GM21423 (cell line): ENCODE measurements around the gene NCKAP5.

Source experiments
- ATAC-seq: cut with Tn5 transposase; IDR thresholded peaks from one replicate; pipeline ENCODE4 v1.9.1; 2021; ENCODE audit warnings: mild to moderate bottlenecking, moderate library complexity; ENCODE audit not compliant: unreplicated experiment

The NCKAP5 gene

GRCh38 chr2:132633635-132634034 lies 934.6 kb downstream of the NCKAP5 start:
- ATAC-seq: no peak

- no peak for ATAC-seq
These were observed 936.1 kb downstream of the NCKAP5 start for GRCh38 chr2:132632000-132632649.

- ATAC-seq: no peak
These were observed 940.7 kb downstream of the NCKAP5 start for GRCh38 chr2:132627536-132627935.

DNA sequence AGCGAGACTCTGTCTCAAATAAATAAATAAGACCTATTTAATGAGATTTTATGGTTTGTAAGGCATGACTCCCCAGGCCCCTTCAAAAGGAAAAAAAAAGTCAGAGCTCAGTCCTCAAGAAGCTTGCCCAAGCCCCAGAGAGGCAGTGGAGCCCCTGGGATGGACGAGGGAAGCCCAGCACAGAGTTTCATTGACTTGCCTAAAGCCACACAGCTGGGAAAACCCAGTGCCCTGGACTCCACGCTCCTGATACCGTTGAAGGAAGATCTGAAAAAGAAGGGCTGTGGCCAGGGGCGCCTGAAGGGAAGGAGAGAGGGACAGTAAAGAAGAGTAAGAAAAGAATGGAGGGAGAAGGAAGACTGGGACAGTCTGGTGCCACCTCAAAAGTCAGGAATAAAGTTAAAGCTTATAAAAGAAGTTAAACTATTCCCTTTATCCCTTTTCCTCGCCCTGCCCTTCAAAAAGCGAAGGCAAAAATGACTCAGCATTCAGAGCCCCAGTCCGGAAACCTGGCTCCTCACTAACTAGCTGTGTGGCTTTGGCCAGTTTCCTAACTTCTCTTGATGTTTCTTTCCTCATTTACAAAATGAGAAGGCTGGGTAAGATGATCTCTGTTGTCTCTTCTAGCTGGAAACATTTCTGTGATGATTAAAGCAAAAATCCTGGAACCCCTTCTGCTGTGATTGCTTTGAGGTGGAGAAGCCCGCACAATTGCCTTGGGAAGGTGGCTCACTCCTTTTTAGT lies 945.0 kb downstream of the NCKAP5 start:
- no peak for ATAC-seq
